ENCODE results near the gene DNAH14. TPM values are rescaled to one million over a fixed set of nuclear protein-coding genes. Genes with fewer than 3 reads are reported as not detected.
"Not testable (repeated sequence)": the region's sequence is repeated elsewhere in the genome, so short reads cannot be mapped to it uniquely, and the experiment has no call there.

Gene DNAH14
- total RNA-seq, 1 donor from 2014 or later: 26.5 TPM

- no peak for DNase-seq (ENCODE audit: low spot score)
These were observed 8.1 kb upstream of the DNAH14 start for GRCh38 chr1:224921354-224921753.

GRCh38 chr1:224922404-224923164 lies 6.9 kb upstream of the DNAH14 start:
- DNase-seq (ENCODE audit: low spot score): peak; percentile 41

- DNase-seq (ENCODE audit: low spot score): no peak
These were observed 5.7 kb upstream of the DNAH14 start for GRCh38 chr1:224923726-224924125.

GRCh38 chr1:224927631-224928030 lies 1.8 kb upstream of the DNAH14 start:
- DNase-seq (ENCODE audit: low spot score): not testable (repeated sequence)

GRCh38 chr1:224928906-224929305 lies 569 bp upstream of the DNAH14 start:
- DNase-seq (ENCODE audit: low spot score): no peak

GRCh38 chr1:224931605-224932004 lies 2.1 kb downstream of the DNAH14 start:
- DNase-seq (ENCODE audit: low spot score): no peak

GRCh38 chr1:224932607-224933249 lies 3.3 kb downstream of the DNAH14 start:
- no peak for DNase-seq (ENCODE audit: low spot score)

- no peak for DNase-seq (ENCODE audit: low spot score)
These were observed 4.1 kb downstream of the DNAH14 start for GRCh38 chr1:224933584-224933983.

GRCh38 chr1:224938652-224939051 lies 9.2 kb downstream of the DNAH14 start:
- DNase-seq (ENCODE audit: low spot score): no peak

- no peak for DNase-seq (ENCODE audit: low spot score)
These were observed 10.5 kb downstream of the DNAH14 start for GRCh38 chr1:224939844-224940425.

- not testable (repeated sequence) for DNase-seq (ENCODE audit: low spot score)
These were observed 11.3 kb downstream of the DNAH14 start for GRCh38 chr1:224940735-224941134.

- not testable (repeated sequence) for DNase-seq (ENCODE audit: low spot score)
These were observed 16.3 kb downstream of the DNAH14 start for GRCh38 chr1:224945651-224946348.

GRCh38 chr1:224946349-224946691 lies 16.8 kb downstream of the DNAH14 start:
- not testable (repeated sequence) for DNase-seq (ENCODE audit: low spot score)

GRCh38 chr1:224957696-224958095 lies 28.2 kb downstream of the DNAH14 start:
- no peak for DNase-seq (ENCODE audit: low spot score)

GRCh38 chr1:224958490-224958889 lies 29.0 kb downstream of the DNAH14 start:
- no peak for DNase-seq (ENCODE audit: low spot score)

- DNase-seq (ENCODE audit: low spot score): no peak
These were observed 29.6 kb downstream of the DNAH14 start for GRCh38 chr1:224959115-224959514.

- no peak for DNase-seq (ENCODE audit: low spot score)
These were observed 30.2 kb downstream of the DNAH14 start for GRCh38 chr1:224959656-224960055.

- no peak for DNase-seq (ENCODE audit: low spot score)
These were observed 50.7 kb downstream of the DNAH14 start for GRCh38 chr1:224980181-224980580.

- not testable (repeated sequence) for DNase-seq (ENCODE audit: low spot score)
These were observed 52.5 kb downstream of the DNAH14 start for GRCh38 chr1:224981922-224982354.

GRCh38 chr1:224988042-224988441 lies 58.6 kb downstream of the DNAH14 start:
- no peak for DNase-seq (ENCODE audit: low spot score)

- DNase-seq (ENCODE audit: low spot score): no peak
These were observed 60.1 kb downstream of the DNAH14 start for GRCh38 chr1:224989615-224990014.

- DNase-seq (ENCODE audit: low spot score): not testable (repeated sequence)
These were observed 62.1 kb downstream of the DNAH14 start for GRCh38 chr1:224991550-224991949.

All from umbilical cord (tissue), 2 donors.